T-helper 1 cell (primary cell): ENCODE data around the gene SPATA31C1.
"Not testable (repeated sequence)": the region's sequence is repeated elsewhere in the genome, so short reads cannot be mapped to it uniquely, and the experiment has no call there.

Source experiments
- DNase-seq, 5 donors: peaks; one replicate each; pipeline ENCODE4 v3.0.0-alpha.2; 2012 to 2020

The SPATA31C1 gene

DNA sequence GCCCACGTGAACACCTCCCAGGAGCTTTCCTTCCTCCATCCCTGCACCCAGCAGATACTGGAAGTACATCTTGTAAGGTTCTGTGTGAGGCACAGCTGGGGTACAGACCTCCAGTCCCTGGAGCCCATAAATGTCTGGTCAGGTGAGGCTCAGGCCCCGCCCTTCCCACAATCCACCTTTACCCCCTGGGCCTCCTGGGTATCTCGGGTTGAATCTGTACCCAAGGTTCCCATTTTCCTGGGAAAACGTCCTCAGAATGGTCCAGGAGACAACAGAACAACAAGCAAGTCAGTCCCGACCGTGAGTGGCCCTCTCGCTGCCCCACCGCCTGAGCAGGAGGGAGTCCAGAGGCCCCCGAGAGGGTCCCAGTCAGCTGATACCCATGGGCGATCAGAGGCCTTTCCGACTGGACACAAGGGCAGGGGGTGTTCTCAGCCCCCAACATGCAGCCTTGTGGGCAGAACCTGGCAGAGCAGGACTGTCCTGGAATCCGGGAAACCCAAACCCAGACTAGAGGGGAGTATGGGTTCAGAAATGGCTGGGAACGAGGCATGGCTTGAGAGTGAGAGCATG lies 30.7 kb upstream of the SPATA31C1 start:
- DNase-seq, result no peak

GRCh38 chr9:87887661-87888480 lies 29.9 kb upstream of the SPATA31C1 start:
- no peak for DNase-seq

GRCh38 chr9:87888501-87888900 lies 29.3 kb upstream of the SPATA31C1 start:
- DNase-seq, result no peak

DNA sequence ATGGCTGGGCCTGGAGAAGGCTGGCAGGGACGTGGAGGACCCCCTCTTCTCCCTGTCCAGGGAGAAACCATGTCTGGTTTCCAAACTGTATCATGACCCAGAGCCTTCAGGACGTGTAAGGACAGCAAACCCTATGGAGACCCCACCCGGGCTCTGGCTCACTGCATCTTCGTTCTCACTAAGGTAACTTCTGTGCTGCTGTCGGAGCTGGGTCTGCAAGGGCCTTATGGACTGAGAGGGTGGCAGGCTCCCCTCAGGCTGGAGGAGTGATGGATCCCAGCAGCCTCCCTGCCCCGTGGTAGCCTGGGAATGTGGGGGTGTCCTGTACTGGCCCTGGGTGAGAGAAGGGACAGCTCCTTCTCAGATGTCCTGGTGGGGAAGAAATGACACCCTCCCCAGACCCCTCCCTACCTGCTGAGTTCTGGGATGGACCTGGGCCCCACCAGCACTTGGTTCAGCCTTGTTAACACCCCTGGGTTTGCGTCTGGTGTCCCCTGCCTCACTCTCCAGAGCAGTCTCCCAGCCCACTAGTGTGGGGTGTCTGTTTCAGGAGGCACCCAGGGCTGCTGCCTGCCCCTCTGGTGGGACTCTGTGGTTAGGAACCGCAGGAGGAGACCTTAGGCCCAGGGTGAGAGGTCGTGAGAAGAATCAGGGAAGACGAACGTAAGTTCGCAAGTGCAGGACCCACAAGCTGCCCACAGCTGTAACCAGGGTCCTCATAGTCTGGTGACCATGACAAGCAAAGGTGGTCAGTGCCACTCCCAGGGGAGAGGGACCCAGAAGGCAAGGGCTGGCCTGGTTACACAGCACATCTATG lies 28.5 kb upstream of the SPATA31C1 start:
- no peak for DNase-seq

GRCh38 chr9:87889882-87890252 lies 27.9 kb upstream of the SPATA31C1 start:
- DNase-seq, result no peak

- no peak for DNase-seq
Observed at GRCh38 chr9:87890837-87891236, 26.9 kb upstream of the SPATA31C1 start.

DNA sequence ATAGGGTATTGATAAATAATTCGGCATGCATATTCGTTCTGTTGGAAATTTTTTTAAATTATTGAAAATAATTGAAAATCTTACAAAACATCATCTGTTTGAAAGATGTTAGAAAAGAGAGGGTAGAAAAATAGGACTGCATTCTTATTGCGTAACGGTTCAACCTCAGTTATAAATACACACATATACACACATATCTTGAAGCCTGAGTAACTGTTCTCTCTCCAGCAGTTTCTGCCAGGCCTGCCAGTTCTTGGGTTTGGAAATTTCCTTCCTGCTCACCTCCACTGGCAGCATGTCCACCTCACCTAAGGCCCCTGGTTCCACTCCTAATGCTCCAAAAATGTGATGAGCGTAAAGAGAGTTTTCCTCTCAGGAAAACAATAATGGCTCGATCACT lies 26.0 kb upstream of the SPATA31C1 start:
- no peak for DNase-seq

- DNase-seq, result no peak
Observed at GRCh38 chr9:87892956-87893355, 24.8 kb upstream of the SPATA31C1 start.

GRCh38 chr9:87894998-87895625 lies 22.6 kb upstream of the SPATA31C1 start:
- no peak for DNase-seq

- no peak for DNase-seq
Observed at GRCh38 chr9:87896891-87897290, 20.9 kb upstream of the SPATA31C1 start.

- DNase-seq, result no peak
Observed at GRCh38 chr9:87898151-87898550, 19.6 kb upstream of the SPATA31C1 start.

DNA sequence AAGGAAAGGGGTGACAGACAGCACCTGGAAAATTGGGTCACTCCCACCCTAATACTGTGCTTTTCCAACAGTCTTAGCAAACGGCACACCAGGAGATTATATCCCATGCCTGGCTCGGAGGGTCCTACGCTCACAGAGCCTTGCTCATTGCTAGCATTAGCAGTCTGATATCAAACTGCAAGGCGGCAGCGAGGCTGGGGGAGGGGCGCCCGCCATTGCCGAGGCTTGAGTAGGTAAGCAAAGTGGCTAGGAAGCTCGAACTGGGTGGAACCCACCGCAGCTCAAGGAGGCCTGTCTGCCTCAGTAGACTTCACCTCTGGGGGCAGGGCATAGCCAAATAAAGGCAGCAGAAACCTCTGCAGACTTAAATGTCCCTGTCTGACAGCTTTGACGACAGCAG lies 15.4 kb upstream of the SPATA31C1 start:
- DNase-seq, result not testable (repeated sequence)

GRCh38 chr9:87909310-87910041 lies 8.3 kb upstream of the SPATA31C1 start:
- DNase-seq, result no peak

- DNase-seq, result no peak
Observed at GRCh38 chr9:87910821-87911220, 6.9 kb upstream of the SPATA31C1 start.

DNA sequence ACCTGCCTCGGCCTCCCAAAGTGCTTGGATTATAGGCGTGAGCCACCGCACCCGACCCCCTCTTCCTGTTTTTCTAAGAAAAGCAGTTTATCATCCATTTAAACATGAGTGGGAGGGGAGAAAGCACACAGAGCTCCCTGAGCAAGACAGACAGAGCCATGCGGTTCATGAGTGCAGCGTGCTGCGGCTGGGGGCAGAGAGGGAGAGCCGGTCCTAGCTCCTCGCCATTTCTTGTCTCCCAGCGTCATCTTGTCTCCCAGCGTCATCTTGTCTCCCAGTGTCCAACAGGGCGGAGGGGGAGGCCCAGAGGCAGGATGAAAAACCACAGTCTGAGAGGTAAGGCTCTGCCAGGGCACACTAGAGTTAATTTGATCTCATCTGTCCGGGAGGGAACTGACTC lies 1.3 kb downstream of the SPATA31C1 start:
- DNase-seq, result not testable (repeated sequence)

DNA sequence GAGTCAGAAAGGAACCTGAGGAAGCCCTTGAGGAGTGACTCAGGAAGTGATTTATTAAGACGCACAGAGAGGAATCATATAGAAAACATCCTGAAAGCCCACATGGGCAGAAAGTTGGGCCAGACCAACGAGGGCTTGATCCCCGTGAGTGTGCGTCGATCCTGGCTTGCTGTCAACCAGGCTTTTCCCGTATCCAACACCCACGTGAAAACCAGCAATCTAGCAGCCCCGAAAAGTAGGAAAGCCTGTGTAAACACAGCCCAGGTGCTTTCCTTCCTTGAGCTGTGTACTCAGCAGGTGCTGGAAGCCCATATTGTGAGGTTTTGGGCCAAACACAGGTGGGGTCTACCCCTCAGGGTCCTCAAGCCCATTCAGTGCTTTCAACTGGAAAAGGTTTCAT lies 3.8 kb downstream of the SPATA31C1 start:
- not testable (repeated sequence) for DNase-seq

DNA sequence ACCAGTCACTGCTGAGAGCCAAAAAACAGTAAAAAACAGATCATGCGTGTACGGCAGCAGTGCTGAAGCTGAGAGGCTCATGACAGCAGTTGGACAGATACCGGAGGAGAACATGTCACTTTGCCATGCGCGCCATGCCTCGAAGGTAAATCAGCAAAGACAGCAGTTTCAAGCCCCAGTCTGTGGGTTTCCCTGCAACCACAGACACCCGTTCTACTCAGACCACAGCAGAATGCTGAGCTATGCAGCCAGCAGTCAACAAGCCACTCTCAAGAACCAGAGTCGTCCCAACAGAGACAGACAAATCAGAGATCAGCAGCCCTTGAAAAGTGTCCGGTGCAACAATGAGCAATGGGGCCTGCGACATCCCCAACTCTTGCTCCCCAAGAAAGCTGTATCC lies 5.2 kb downstream of the SPATA31C1 start:
- peak in 1 of 5 donors; percentile 40 for DNase-seq

- DNase-seq, result not testable (repeated sequence)
Observed at GRCh38 chr9:87924851-87925250, 7.1 kb downstream of the SPATA31C1 start.

GRCh38 chr9:87929152-87929551 lies 11.4 kb downstream of the SPATA31C1 start:
- DNase-seq, result not testable (repeated sequence)

GRCh38 chr9:87934444-87934843 lies 16.7 kb downstream of the SPATA31C1 start:
- DNase-seq, result not testable (repeated sequence)

GRCh38 chr9:87937352-87937751 lies 19.6 kb downstream of the SPATA31C1 start:
- not testable (repeated sequence) for DNase-seq

GRCh38 chr9:87937918-87938317 lies 20.2 kb downstream of the SPATA31C1 start:
- not testable (repeated sequence) for DNase-seq
